BE2C (cell line): ENCODE results near the gene TXNDC11.

Experiments
- DNase-seq: peaks from one replicate; pipeline ENCODE4 v3.0.0-alpha.2; 2020
- H3K27me3 ChIP-seq: fragments of 250-450 bp; sonication (Bioruptor Pico); 2 replicates; pipeline ENCODE4 v1.5.1; 2020; ENCODE audit warnings: mild to moderate bottlenecking
- H3K36me3 ChIP-seq: fragments of 250-450 bp; sonication (Bioruptor Pico); 2 replicates; pipeline ENCODE4 v1.5.1; 2020; ENCODE audit warnings: mild to moderate bottlenecking
- H3K4me1 ChIP-seq: fragments of 250-450 bp; sonication (Bioruptor Pico); 2 replicates; pipeline ENCODE4 v1.5.1; 2020
- H3K4me3 ChIP-seq: 2 replicates; pipeline ENCODE4 v1.5.1; 2011; ENCODE audit warnings: low read depth, low read length
- H3K9me3 ChIP-seq: fragments of 250-450 bp; sonication (Bioruptor Pico); 2 replicates; pipeline ENCODE4 v1.5.1; 2020
- TF ChIP-seq, protein P1 (sequence below): IDR thresholded peaks from 2 replicates; pipeline ENCODE4 v1.5.1; 2012; ENCODE audit warnings: mild to moderate bottlenecking, low read depth, low read length

Gene TXNDC11

GRCh38 chr16:11717811-11718210, 24.8 kb downstream of the TXNDC11 start:
- H3K27me3 ChIP-seq: no peaks in the 10 kb centered on the region
- TF ChIP-seq, protein P1, sequence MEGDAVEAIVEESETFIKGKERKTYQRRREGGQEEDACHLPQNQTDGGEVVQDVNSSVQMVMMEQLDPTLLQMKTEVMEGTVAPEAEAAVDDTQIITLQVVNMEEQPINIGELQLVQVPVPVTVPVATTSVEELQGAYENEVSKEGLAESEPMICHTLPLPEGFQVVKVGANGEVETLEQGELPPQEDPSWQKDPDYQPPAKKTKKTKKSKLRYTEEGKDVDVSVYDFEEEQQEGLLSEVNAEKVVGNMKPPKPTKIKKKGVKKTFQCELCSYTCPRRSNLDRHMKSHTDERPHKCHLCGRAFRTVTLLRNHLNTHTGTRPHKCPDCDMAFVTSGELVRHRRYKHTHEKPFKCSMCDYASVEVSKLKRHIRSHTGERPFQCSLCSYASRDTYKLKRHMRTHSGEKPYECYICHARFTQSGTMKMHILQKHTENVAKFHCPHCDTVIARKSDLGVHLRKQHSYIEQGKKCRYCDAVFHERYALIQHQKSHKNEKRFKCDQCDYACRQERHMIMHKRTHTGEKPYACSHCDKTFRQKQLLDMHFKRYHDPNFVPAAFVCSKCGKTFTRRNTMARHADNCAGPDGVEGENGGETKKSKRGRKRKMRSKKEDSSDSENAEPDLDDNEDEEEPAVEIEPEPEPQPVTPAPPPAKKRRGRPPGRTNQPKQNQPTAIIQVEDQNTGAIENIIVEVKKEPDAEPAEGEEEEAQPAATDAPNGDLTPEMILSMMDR: no peak
- H3K4me1 ChIP-seq: no peaks in the 10 kb centered on the region
- DNase-seq: no peak
- H3K4me3 ChIP-seq: no peak overlapping the region
- H3K36me3 ChIP-seq: peaks cover 7% of the 10 kb centered on the region
- H3K9me3 ChIP-seq: no peaks in the 10 kb centered on the region

- Histone ChIP-seq H3K36me3 (peaks cover 7% of the 10 kb centered on the region), H3K4me1 (no peaks in the 10 kb centered on the region), H3K4me3 (no peak overlapping the region), H3K27me3 (no peaks in the 10 kb centered on the region), H3K9me3 (no peaks in the 10 kb centered on the region)
- no peak for DNase-seq
- TF ChIP-seq, protein P1: no peak
These were observed 26.3 kb downstream of the TXNDC11 start for GRCh38 chr16:11716336-11716735.

GRCh38 chr16:11715246-11715947, 27.3 kb downstream of the TXNDC11 start:
- Histone ChIP-seq H3K36me3 (peaks cover 2% of the 10 kb centered on the region), H3K4me1 (no peaks in the 10 kb centered on the region), H3K4me3 (no peak overlapping the region), H3K9me3 (no peaks in the 10 kb centered on the region), H3K27me3 (no peaks in the 10 kb centered on the region)
- DNase-seq: no peak
- TF ChIP-seq, protein P1: no peak

DNA sequence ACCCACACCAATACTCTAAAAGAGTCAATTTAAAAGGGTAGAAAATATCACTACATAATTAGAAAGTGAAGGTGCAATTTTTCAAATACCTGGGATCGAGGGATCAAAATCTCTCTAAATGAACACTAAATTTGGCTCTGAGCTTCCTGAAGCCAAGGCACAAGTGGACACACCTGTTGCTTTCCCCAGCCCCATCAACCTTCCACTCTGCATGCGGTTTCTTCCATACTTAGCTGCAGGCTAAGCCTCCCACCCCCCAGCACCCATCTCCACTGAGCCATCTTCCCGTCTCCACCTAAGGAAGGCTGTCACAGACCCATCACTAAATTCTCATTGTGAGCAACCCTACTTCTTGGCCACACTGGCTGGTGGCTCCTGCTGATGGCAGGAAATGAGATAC, 30.5 kb downstream of the TXNDC11 start:
- TF ChIP-seq, protein P1: no peak
- Histone ChIP-seq H3K27me3 (no peaks in the 10 kb centered on the region), H3K36me3 (peaks cover 2% of the 10 kb centered on the region), H3K4me3 (no peak overlapping the region), H3K9me3 (no peaks in the 10 kb centered on the region), H3K4me1 (no peaks in the 10 kb centered on the region; the same call in 1 of the 2 replicates)
- no peak for DNase-seq

DNA sequence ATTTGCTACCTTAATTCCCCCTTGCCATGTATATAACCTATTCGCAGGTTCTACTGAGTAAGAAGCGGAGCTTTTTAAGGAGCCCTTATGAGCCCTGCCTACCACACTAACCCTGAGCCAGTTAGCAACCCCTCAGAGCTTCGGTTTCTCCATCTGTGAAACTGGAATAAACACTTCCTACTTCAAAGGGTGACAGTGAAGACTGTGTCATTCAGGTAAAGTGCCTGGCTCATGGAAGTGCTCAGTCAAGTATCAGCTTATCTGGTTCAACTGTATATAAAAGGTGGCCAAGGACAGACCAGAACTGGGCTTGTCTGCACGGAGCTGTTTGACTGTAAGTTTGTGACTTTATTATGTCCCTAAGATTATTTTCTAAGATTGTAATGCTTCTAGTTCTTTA, 31.0 kb downstream of the TXNDC11 start:
- peaks cover 2% of the 10 kb centered on the region for H3K36me3 ChIP-seq
- TF ChIP-seq, protein P1: no peak
- no peak for DNase-seq
- no peaks in the 10 kb centered on the region; the same call in 1 of the 2 replicates for H3K4me1 ChIP-seq
- H3K9me3 ChIP-seq: no peaks in the 10 kb centered on the region
- H3K27me3 ChIP-seq: no peaks in the 10 kb centered on the region
- no peak overlapping the region for H3K4me3 ChIP-seq

DNA sequence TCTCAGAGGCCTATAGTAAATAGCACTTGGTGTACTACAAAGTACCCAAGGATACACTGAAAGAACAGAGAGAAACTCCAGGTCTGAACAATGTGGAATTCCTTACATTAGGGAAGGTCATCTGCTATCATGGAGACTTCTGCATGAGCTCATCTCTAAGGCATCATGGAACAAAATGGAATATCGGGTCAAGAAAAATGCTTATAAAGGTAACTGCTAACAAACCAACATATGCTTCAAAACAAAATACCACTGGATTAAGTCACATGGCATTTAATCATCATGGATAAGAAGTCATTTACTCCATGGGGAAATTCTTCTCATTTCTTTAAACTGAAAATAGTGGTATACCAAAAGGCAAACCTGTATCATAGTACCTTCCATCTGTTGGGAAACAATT, 34.2 kb downstream of the TXNDC11 start:
- H3K4me1 ChIP-seq: peaks cover 3% of the 10 kb centered on the region; the same call in 1 of the 2 replicates
- no peaks in the 10 kb centered on the region for H3K9me3 ChIP-seq
- TF ChIP-seq, protein P1: no peak
- H3K27me3 ChIP-seq: no peaks in the 10 kb centered on the region
- H3K4me3 ChIP-seq: no peak overlapping the region
- peaks cover 1% of the 10 kb centered on the region; the same call in 1 of the 2 replicates for H3K36me3 ChIP-seq
- DNase-seq: no peak
